ENCODE data around the gene CTCF.

GRCh38 chr16:67653128-67653788 lies 90.9 kb downstream of the CTCF start:
- TF ChIP-seq CTCF (IDR thresholded peaks at IDR 0.05; ENCODE audit: poor library complexity) (peak; percentile 7), EZH2phosphoT487 (IDR thresholded peaks at IDR 0.05; ENCODE audit: low read depth, severe bottlenecking, unreplicated experiment) (no peak)
